Measurements from ENCODE around the gene IL27RA.

GRCh38 chr19:14096272-14096992 is 64.9 kb downstream of the IL27RA start:
- TF ChIP-seq CTCF (conservative IDR thresholded peaks at IDR 0.05) (peak; percentile 33; the same call in 1 of the 2 replicates), EZH2 (IDR thresholded peaks at IDR 0.05; ENCODE audit: low read depth) (no peak)
